Suprapubic skin (tissue), 3 donors: ENCODE measurements around the gene IPPK.

Experiments
- CTCF ChIP-seq, 2 donors: fragments of 200-600 bp in 1 of 2; fragments of 450-650 bp in 1 of 2; sonication (generic) in 1 of 2; IDR thresholded peaks; one replicate each; pipeline ENCODE4 v1.5.1; 2016 to 2019; ENCODE audit warnings: antibody characterized with exemption in 2 of 2, mild to moderate bottlenecking in 1 of 2, moderate library complexity in 1 of 2
- POLR2A ChIP-seq, 2 donors: fragments of 450-650 bp; IDR thresholded peaks; one replicate each; pipeline ENCODE4 v1.6.1; 2017; ENCODE audit warnings: antibody characterized with exemption in 2 of 2, mild to moderate bottlenecking in 2 of 2, moderate library complexity in 2 of 2

- no peak for TF ChIP-seq CTCF (IDR thresholded peaks at IDR 0.05)
- no peak for TF ChIP-seq POLR2A (IDR thresholded peaks at IDR 0.05)
Measured at GRCh38 chr9:92611621-92612285, 58.2 kb downstream of the IPPK start.
